Trophoblast cell (in vitro differentiated cells and primary cell): ENCODE results near the gene SNRNP40.

ENCODE experiments used
- DNase-seq, 2 donors: peaks; one replicate each; pipeline ENCODE4 v3.0.0-alpha.2; 2016
- H2AFZ ChIP-seq: 2 replicates; pipeline ENCODE4 v1.6.1; 2013; ENCODE audit warnings: low read length, moderate library complexity, mild to moderate bottlenecking; ENCODE audit not compliant: insufficient read depth, poor library complexity
- H2AK5ac ChIP-seq: 2 replicates; pipeline ENCODE4 v1.6.1; 2013; ENCODE audit warnings: mild to moderate bottlenecking, low read length
- H2BK120ac ChIP-seq: 2 replicates; pipeline ENCODE4 v1.6.1; 2013; ENCODE audit warnings: low read length, mild to moderate bottlenecking, moderate library complexity; ENCODE audit not compliant: insufficient read depth, poor library complexity
- H2BK12ac ChIP-seq: 2 replicates; pipeline ENCODE4 v1.6.1; 2013; ENCODE audit warnings: mild to moderate bottlenecking, low read length, moderate library complexity
- H2BK5ac ChIP-seq: 2 replicates; pipeline ENCODE4 v1.6.1; 2013; ENCODE audit warnings: low read length, low read depth, moderate library complexity, mild to moderate bottlenecking; ENCODE audit not compliant: poor library complexity
- H3K14ac ChIP-seq: 2 replicates; pipeline ENCODE4 v1.6.1; 2013; ENCODE audit warnings: mild to moderate bottlenecking, low read length
- H3K18ac ChIP-seq: 2 replicates; pipeline ENCODE4 v1.6.1; 2013; ENCODE audit warnings: mild to moderate bottlenecking, low read length
- H3K23ac ChIP-seq: 2 replicates; pipeline ENCODE4 v1.6.1; 2013; ENCODE audit warnings: low read length
- H3K27ac ChIP-seq: 2 replicates; pipeline ENCODE4 v1.5.1; 2013; ENCODE audit warnings: low read depth, mild to moderate bottlenecking, inconsistent platforms, low read length, moderate library complexity
- H3K27me3 ChIP-seq: 2 replicates; pipeline ENCODE4 v1.6.1; 2013; ENCODE audit warnings: inconsistent platforms, mild to moderate bottlenecking, low read length, moderate library complexity; ENCODE audit not compliant: insufficient read depth
- H3K36me3 ChIP-seq, 2 experiments: 1 replicate in 1 of 2; 2 replicates in 1 of 2; pipeline ENCODE4 v1.6.1; 2013; ENCODE audit warnings: low read length in 2 of 2, mild to moderate bottlenecking in 2 of 2, moderate library complexity in 1 of 2; ENCODE audit not compliant: insufficient read depth in 2 of 2, control insufficient read depth in 1 of 2
- H3K4ac ChIP-seq: 2 replicates; pipeline ENCODE4 v1.6.1; 2013; ENCODE audit warnings: low read depth, mild to moderate bottlenecking, low read length, moderate library complexity
- H3K4me1 ChIP-seq, 2 experiments: 1 replicate in 1 of 2; 2 replicates in 1 of 2; pipeline ENCODE4 v1.6.1; 2013; ENCODE audit warnings: low read length in 2 of 2, mild to moderate bottlenecking in 2 of 2, moderate library complexity in 1 of 2; ENCODE audit not compliant: insufficient read depth in 2 of 2, control insufficient read depth in 1 of 2
- H3K4me2 ChIP-seq: 2 replicates; pipeline ENCODE4 v1.6.1; 2013; ENCODE audit warnings: inconsistent platforms, mild to moderate bottlenecking, low read length, moderate library complexity
- H3K4me3 ChIP-seq: 2 replicates; pipeline ENCODE4 v1.5.1; 2013; ENCODE audit warnings: mild to moderate bottlenecking, low read depth, low read length, inconsistent platforms
- H3K79me1 ChIP-seq: one replicate; pipeline ENCODE4 v1.6.1; 2013; ENCODE audit warnings: low read length
- H3K79me2 ChIP-seq: 2 replicates; pipeline ENCODE4 v1.6.1; 2013; ENCODE audit warnings: low read length, mild to moderate bottlenecking; ENCODE audit not compliant: control insufficient read depth, insufficient read depth, poor library complexity
- H3K9ac ChIP-seq: 2 replicates; pipeline ENCODE4 v1.6.1; 2013; ENCODE audit warnings: mild to moderate bottlenecking, low read length
- H3K9me3 ChIP-seq: 2 replicates; pipeline ENCODE4 v1.6.1; 2013; ENCODE audit warnings: low read depth, mild to moderate bottlenecking, control low read depth, inconsistent platforms, low read length; ENCODE audit not compliant: insufficient read depth
- H4K12ac ChIP-seq: 2 replicates; pipeline ENCODE4 v1.6.1; 2013; ENCODE audit warnings: low read depth, mild to moderate bottlenecking, low read length, moderate library complexity
- H4K8ac ChIP-seq: 2 replicates; pipeline ENCODE4 v1.6.1; 2013; ENCODE audit warnings: low read depth, mild to moderate bottlenecking, low read length, moderate library complexity
- H4K91ac ChIP-seq: one replicate; pipeline ENCODE4 v1.6.1; 2013; ENCODE audit warnings: low read depth, mild to moderate bottlenecking, low read length, moderate library complexity
- WGBS: extraction: QIAGEN DNeasy Blood & Tissue Kit; methylation state at CpG from one replicate; pipeline ENCODE4 v1.1.7; 2013; ENCODE audit warnings: missing lambda C conversion rate; ENCODE audit not compliant: insufficient read length, insufficient coverage; ENCODE audit errors: extremely low coverage; 5-methylcytosine and 5-hydroxymethylcytosine counted together

The SNRNP40 gene

GRCh38 chr1:31222176-31222575 is 74.4 kb downstream of the SNRNP40 start:
- DNase-seq, result no peak
- H3K14ac ChIP-seq, result no peak overlapping the region
- no peaks in the 10 kb centered on the region for H3K4me1 ChIP-seq

DNA sequence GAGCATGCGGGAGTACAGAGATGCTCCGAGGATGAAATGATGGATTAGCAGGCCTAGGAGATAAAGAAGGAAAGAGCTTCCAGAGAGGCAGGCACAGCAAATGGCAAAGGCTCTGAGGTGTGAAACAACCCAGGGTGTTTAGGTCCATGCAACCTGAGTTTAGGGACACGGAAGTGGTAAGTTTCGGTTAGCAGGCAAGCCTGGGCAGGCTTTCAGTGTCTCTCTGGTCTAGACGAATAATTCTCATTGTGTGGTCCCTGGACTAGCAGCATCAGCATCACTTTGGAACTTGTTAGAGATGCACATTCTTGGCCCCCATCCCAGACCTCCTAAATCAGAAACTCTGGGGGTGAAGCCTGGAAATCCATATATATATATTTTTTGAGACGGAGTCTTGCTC is 75.5 kb downstream of the SNRNP40 start:
- Histone ChIP-seq H3K9ac (no peak overlapping the region), H2AFZ (no peak overlapping the region), H3K4ac (no peak overlapping the region), H3K4me2 (no peak overlapping the region), H2BK12ac (no peak overlapping the region), H3K79me1 (no peaks in the 10 kb centered on the region), H4K12ac (no peak overlapping the region), H2AK5ac (no peak overlapping the region), H3K36me3 (no peaks in the 10 kb centered on the region), H4K8ac (no peak overlapping the region), H3K4me1 (peaks cover under 1 to 1% of the 10 kb centered on the region in 2 experiments), H3K18ac (no peak overlapping the region), H3K27me3 (no peaks in the 10 kb centered on the region), H2BK120ac (no peak overlapping the region), H3K14ac (no peak overlapping the region), H4K91ac (no peak overlapping the region), H3K23ac (no peak overlapping the region), H3K79me2 (no peaks in the 10 kb centered on the region), H3K27ac (no peak overlapping the region), H3K9me3 (peaks cover 1% of the 10 kb centered on the region), H2BK5ac (no peak overlapping the region), H3K4me3 (no peak overlapping the region)
- DNase-seq, result no peak
- no CpG with 5 or more reads among the region's 6 CpGs for WGBS

More at GRCh38 chr1:31222176-31222575, 74.4 kb downstream of the SNRNP40 start:
- Histone ChIP-seq H3K27ac (no peak overlapping the region), H2AK5ac (no peak overlapping the region), H2BK12ac (no peak overlapping the region), H3K79me2 (no peaks in the 10 kb centered on the region), H2AFZ (no peak overlapping the region), H3K4me2 (no peak overlapping the region), H3K27me3 (no peaks in the 10 kb centered on the region), H4K12ac (no peak overlapping the region), H3K79me1 (no peaks in the 10 kb centered on the region), H3K18ac (no peak overlapping the region), H3K9me3 (peaks cover 1% of the 10 kb centered on the region), H4K8ac (no peak overlapping the region), H4K91ac (no peak overlapping the region), H3K9ac (no peak overlapping the region), H3K23ac (no peak overlapping the region), H2BK5ac (no peak overlapping the region), H3K36me3 (no peaks in the 10 kb centered on the region), H2BK120ac (no peak overlapping the region), H3K4ac (no peak overlapping the region), H3K4me3 (no peak overlapping the region)
- no CpG with 5 or more reads among the region's 3 CpGs for WGBS

GRCh38 chr1:31219489-31219888 is 77.1 kb downstream of the SNRNP40 start:
- H3K4me3 ChIP-seq, result no peak overlapping the region
- H2BK120ac ChIP-seq, result no peak overlapping the region
- H3K27me3 ChIP-seq, result no peaks in the 10 kb centered on the region
- peaks cover 6 to 9% of the 10 kb centered on the region in 2 experiments for H3K4me1 ChIP-seq
- no peak overlapping the region for H3K18ac ChIP-seq
- no CpG with 5 or more reads among the region's 6 CpGs for WGBS
- H2AFZ ChIP-seq, result no peak overlapping the region
- peaks cover 1% of the 10 kb centered on the region for H3K9me3 ChIP-seq
- no peak overlapping the region for H3K27ac ChIP-seq
- H3K4me2 ChIP-seq, result no peak overlapping the region
- H3K23ac ChIP-seq, result no peak overlapping the region
- no peak overlapping the region for H3K9ac ChIP-seq
- H3K79me2 ChIP-seq, result no peaks in the 10 kb centered on the region
- H2BK5ac ChIP-seq, result no peak overlapping the region
- no peaks in the 10 kb centered on the region for H3K79me1 ChIP-seq
- H4K12ac ChIP-seq, result no peak overlapping the region
- no peak overlapping the region for H3K14ac ChIP-seq
- H2BK12ac ChIP-seq, result no peak overlapping the region
- H3K36me3 ChIP-seq, result no peaks in the 10 kb centered on the region
- H2AK5ac ChIP-seq, result no peak overlapping the region
- H3K4ac ChIP-seq, result no peak overlapping the region
- DNase-seq, result no peak
- no peak overlapping the region for H4K91ac ChIP-seq
- no peak overlapping the region for H4K8ac ChIP-seq

- no peak overlapping the region for H2BK12ac ChIP-seq
- H3K4me2 ChIP-seq, result no peak overlapping the region
- H4K91ac ChIP-seq, result no peak overlapping the region
- peaks cover 1% of the 10 kb centered on the region for H3K9me3 ChIP-seq
- DNase-seq, result no peak
- H4K12ac ChIP-seq, result no peak overlapping the region
- no peaks in the 10 kb centered on the region for H3K36me3 ChIP-seq
- H3K23ac ChIP-seq, result no peak overlapping the region
- H3K4me3 ChIP-seq, result no peak overlapping the region
- H3K18ac ChIP-seq, result no peak overlapping the region
- H2AK5ac ChIP-seq, result no peak overlapping the region
- H3K4me1 ChIP-seq, result peaks cover 6 to 9% of the 10 kb centered on the region in 2 experiments
- H4K8ac ChIP-seq, result no peak overlapping the region
- H3K27me3 ChIP-seq, result no peaks in the 10 kb centered on the region
- H2BK120ac ChIP-seq, result no peak overlapping the region
- no peak overlapping the region for H3K14ac ChIP-seq
- H2AFZ ChIP-seq, result no peak overlapping the region
- no peak overlapping the region for H2BK5ac ChIP-seq
- no peak overlapping the region for H3K9ac ChIP-seq
- H3K27ac ChIP-seq, result no peak overlapping the region
- no peak overlapping the region for H3K4ac ChIP-seq
- H3K79me2 ChIP-seq, result no peaks in the 10 kb centered on the region
- H3K79me1 ChIP-seq, result no peaks in the 10 kb centered on the region
- WGBS, result no CpG with 5 or more reads among the region's 8 CpGs
These were observed 77.9 kb downstream of the SNRNP40 start for GRCh38 chr1:31218705-31219104.
